Suprapubic skin (tissue), 4 donors: ENCODE results near the gene AADACL2. TPM values are rescaled to one million over a fixed set of nuclear protein-coding genes. Genes with fewer than 3 reads are reported as not detected.

Experiments used
- DNase-seq, 2 donors: peaks; one replicate each; pipeline ENCODE4 v3.0.0-alpha.2; 2019; ENCODE audit warnings: low spot score in 2 of 2
- H3K27ac ChIP-seq: fragments of 200-600 bp; sonication (generic); one replicate; pipeline ENCODE4 v1.5.1; 2019
- H3K27me3 ChIP-seq: fragments of 200-600 bp; sonication (generic); one replicate; pipeline ENCODE4 v1.5.1; 2019
- H3K36me3 ChIP-seq: fragments of 200-600 bp; sonication (generic); one replicate; pipeline ENCODE4 v1.5.1; 2019
- H3K4me1 ChIP-seq: fragments of 200-600 bp; sonication (generic); one replicate; pipeline ENCODE4 v1.5.1; 2019
- H3K4me3 ChIP-seq: fragments of 200-600 bp; sonication (generic); one replicate; pipeline ENCODE4 v1.5.1; 2019; ENCODE audit warnings: mild to moderate bottlenecking
- H3K9me3 ChIP-seq: fragments of 200-600 bp; sonication (generic); one replicate; pipeline ENCODE4 v1.5.1; 2019
- CTCF ChIP-seq, 2 donors: fragments of 200-600 bp in 1 of 2; fragments of 450-650 bp in 1 of 2; sonication (generic) in 1 of 2; IDR thresholded peaks; one replicate each; pipeline ENCODE4 v1.5.1; 2016 to 2019; ENCODE audit warnings: antibody characterized with exemption in 2 of 2, mild to moderate bottlenecking in 1 of 2, moderate library complexity in 1 of 2
- EP300 ChIP-seq: sonication (generic); formaldehyde crosslinking; IDR thresholded peaks from one replicate; pipeline ENCODE4 v1.6.1; 2017; ENCODE audit warnings: antibody characterized with exemption
- POLR2A ChIP-seq, 2 donors: fragments of 450-650 bp; IDR thresholded peaks; one replicate each; pipeline ENCODE4 v1.6.1; 2017; ENCODE audit warnings: antibody characterized with exemption in 2 of 2, mild to moderate bottlenecking in 2 of 2, moderate library complexity in 2 of 2
- POLR2AphosphoS5 ChIP-seq, 3 donors: sonication (generic); formaldehyde crosslinking; IDR thresholded peaks; one replicate each; pipeline ENCODE4 v1.6.1; 2017; ENCODE audit warnings: antibody characterized with exemption in 3 of 3
- WGBS: methylation state at CpG from one replicate; pipeline ENCODE4 v1.1.5; 2018; 5-methylcytosine and 5-hydroxymethylcytosine counted together
- total RNA-seq, 4 donors: library from RNA; depleted of rRNA; stranded (reverse); fragments of >200 nt; gene quantifications; one replicate each; pipeline ENCODE4 v1.1.0, GENCODE V29; 2016

The AADACL2 gene
- total RNA-seq, 4 donors from 2014 or later, result 23.9 to 73.3 (median 49.6) TPM

GRCh38 chr3:151772825-151773480, 39.2 kb downstream of the AADACL2 start:
- DNase-seq, result no peak
- WGBS, result 90% methylated on average over 4 of the region's 4 CpGs
- no peak overlapping the region for H3K4me3 ChIP-seq
- H3K36me3 ChIP-seq, result no peaks in the 10 kb centered on the region
- H3K27ac ChIP-seq, result no peak overlapping the region
- peaks cover 25% of the 10 kb centered on the region for H3K4me1 ChIP-seq
- no peaks in the 10 kb centered on the region for H3K27me3 ChIP-seq
- no peaks in the 10 kb centered on the region for H3K9me3 ChIP-seq
- TF ChIP-seq CTCF (IDR thresholded peaks at IDR 0.05), result no peak
- TF ChIP-seq POLR2A (IDR thresholded peaks at IDR 0.05), result no peak
- TF ChIP-seq POLR2AphosphoS5 (IDR thresholded peaks at IDR 0.05), result no peak
- no peak for TF ChIP-seq EP300

GRCh38 chr3:151774235-151774634, 40.5 kb downstream of the AADACL2 start:
- WGBS, result 87% methylated on average over 1 of the region's 1 CpG
- H3K27ac ChIP-seq, result no peak overlapping the region

GRCh38 chr3:151774910-151775309, 41.2 kb downstream of the AADACL2 start:
- TF ChIP-seq POLR2A (IDR thresholded peaks at IDR 0.05), result no peak
- no peak for TF ChIP-seq CTCF (IDR thresholded peaks at IDR 0.05)
- TF ChIP-seq POLR2AphosphoS5 (IDR thresholded peaks at IDR 0.05), result no peak
- TF ChIP-seq EP300, result no peak
- peaks cover 19% of the 10 kb centered on the region for H3K4me1 ChIP-seq
- DNase-seq, result no peak
- H3K27me3 ChIP-seq, result no peaks in the 10 kb centered on the region
- no peak overlapping the region for H3K27ac ChIP-seq
- H3K36me3 ChIP-seq, result no peaks in the 10 kb centered on the region
- H3K4me3 ChIP-seq, result no peak overlapping the region
- no peaks in the 10 kb centered on the region for H3K9me3 ChIP-seq

More at GRCh38 chr3:151774235-151774634, 40.5 kb downstream of the AADACL2 start:
- Histone ChIP-seq H3K4me1 (peaks cover 25% of the 10 kb centered on the region), H3K36me3 (no peaks in the 10 kb centered on the region), H3K4me3 (no peak overlapping the region), H3K27me3 (no peaks in the 10 kb centered on the region), H3K9me3 (no peaks in the 10 kb centered on the region)
- TF ChIP-seq POLR2AphosphoS5 (IDR thresholded peaks at IDR 0.05) (no peak), POLR2A (IDR thresholded peaks at IDR 0.05) (no peak), CTCF (IDR thresholded peaks at IDR 0.05) (no peak)
- DNase-seq, result no peak

GRCh38 chr3:151775314-151776258, 41.9 kb downstream of the AADACL2 start:
- no peaks in the 10 kb centered on the region for H3K27me3 ChIP-seq
- TF ChIP-seq EP300 (no peak), CTCF (IDR thresholded peaks at IDR 0.05) (no peak), POLR2A (IDR thresholded peaks at IDR 0.05) (no peak), POLR2AphosphoS5 (IDR thresholded peaks at IDR 0.05) (no peak)
- no peak overlapping the region for H3K27ac ChIP-seq
- H3K4me1 ChIP-seq, result peaks cover 12% of the 10 kb centered on the region
- 71% methylated on average over 4 of the region's 4 CpGs for WGBS
- no peaks in the 10 kb centered on the region for H3K36me3 ChIP-seq
- DNase-seq, result no peak
- H3K4me3 ChIP-seq, result no peak overlapping the region
- H3K9me3 ChIP-seq, result no peaks in the 10 kb centered on the region

- TF ChIP-seq POLR2AphosphoS5 (IDR thresholded peaks at IDR 0.05) (no peak), POLR2A (IDR thresholded peaks at IDR 0.05) (no peak), CTCF (IDR thresholded peaks at IDR 0.05) (no peak), EP300 (no peak)
- Histone ChIP-seq H3K4me1 (peaks cover 5% of the 10 kb centered on the region), H3K4me3 (no peak overlapping the region), H3K27me3 (no peaks in the 10 kb centered on the region), H3K36me3 (no peaks in the 10 kb centered on the region), H3K27ac (no peak overlapping the region), H3K9me3 (no peaks in the 10 kb centered on the region)
- DNase-seq, result no peak
- WGBS, result 89% methylated on average over 1 of the region's 1 CpG
Observed at GRCh38 chr3:151776259-151776740, 42.6 kb downstream of the AADACL2 start.
